ENCODE measurements around the gene SNED1.

- TF ChIP-seq RAD21 (conservative IDR thresholded peaks at IDR 0.05) (no peak), POLR2AphosphoS5 (IDR thresholded peaks at IDR 0.05) (no peak)
Measured at GRCh38 chr2:240962300-240963064, 35.9 kb upstream of the SNED1 start.

Data from neural cell (in vitro differentiated cells).